NB4 (cell line): Measurements from ENCODE around the gene FAM20C.

Experiments
- MYC ChIP-seq: IDR thresholded peaks from 2 replicates; pipeline ENCODE4 v1.6.1; 2011; ENCODE audit warnings: low read depth, low read length
- POLR2A ChIP-seq: IDR thresholded peaks from 2 replicates; pipeline ENCODE4 v1.6.1; 2011; ENCODE audit warnings: mild to moderate bottlenecking; ENCODE audit not compliant: insufficient read length; ENCODE audit errors: extremely low read depth
- TF ChIP-seq, protein P1 (sequence below): IDR thresholded peaks from one replicate; pipeline ENCODE4 v1.5.1; 2012; ENCODE audit warnings: low read depth, low read length

DNA sequence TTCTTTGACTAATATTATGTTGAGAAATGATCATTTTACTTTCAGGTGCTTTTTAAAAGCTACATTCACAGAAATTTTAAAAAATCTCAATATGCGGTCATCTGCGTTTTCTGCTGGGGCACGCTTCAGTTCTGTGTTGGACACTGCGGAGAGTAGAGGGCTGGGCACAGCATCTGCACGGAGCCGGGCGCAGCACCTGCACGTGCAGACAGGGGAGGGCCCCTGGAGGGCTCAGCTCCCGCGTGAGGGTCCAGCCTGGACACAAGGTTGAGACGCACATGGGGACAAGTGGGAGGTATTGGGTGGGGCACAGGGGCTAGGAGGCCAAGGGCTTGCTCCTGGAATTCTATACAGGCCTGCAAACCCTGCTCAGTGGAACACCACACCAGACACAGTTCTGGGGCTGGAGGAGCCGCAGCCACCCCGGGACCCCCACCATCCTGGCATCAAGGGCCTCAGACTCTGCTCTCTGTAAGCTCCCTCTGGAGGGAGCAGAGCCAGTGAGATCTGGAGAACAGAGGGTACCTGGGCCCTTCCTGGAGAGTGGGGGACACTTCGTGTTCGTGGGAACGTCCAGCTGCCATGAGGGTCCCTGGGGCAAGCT lies 20.4 kb upstream of the FAM20C start:
- TF ChIP-seq, protein P1, sequence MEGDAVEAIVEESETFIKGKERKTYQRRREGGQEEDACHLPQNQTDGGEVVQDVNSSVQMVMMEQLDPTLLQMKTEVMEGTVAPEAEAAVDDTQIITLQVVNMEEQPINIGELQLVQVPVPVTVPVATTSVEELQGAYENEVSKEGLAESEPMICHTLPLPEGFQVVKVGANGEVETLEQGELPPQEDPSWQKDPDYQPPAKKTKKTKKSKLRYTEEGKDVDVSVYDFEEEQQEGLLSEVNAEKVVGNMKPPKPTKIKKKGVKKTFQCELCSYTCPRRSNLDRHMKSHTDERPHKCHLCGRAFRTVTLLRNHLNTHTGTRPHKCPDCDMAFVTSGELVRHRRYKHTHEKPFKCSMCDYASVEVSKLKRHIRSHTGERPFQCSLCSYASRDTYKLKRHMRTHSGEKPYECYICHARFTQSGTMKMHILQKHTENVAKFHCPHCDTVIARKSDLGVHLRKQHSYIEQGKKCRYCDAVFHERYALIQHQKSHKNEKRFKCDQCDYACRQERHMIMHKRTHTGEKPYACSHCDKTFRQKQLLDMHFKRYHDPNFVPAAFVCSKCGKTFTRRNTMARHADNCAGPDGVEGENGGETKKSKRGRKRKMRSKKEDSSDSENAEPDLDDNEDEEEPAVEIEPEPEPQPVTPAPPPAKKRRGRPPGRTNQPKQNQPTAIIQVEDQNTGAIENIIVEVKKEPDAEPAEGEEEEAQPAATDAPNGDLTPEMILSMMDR, result no peak
- TF ChIP-seq MYC (no peak), POLR2A (no peak)
